Mesenchymal stem cell (in vitro differentiated cells and primary cell): ENCODE results near the gene CAPN5.

Experiments
- DNase-seq: peaks from one replicate; pipeline ENCODE4 v3.0.0-alpha.2; 2013
- H2AFZ ChIP-seq: one replicate; pipeline ENCODE4 v1.6.1; 2013; ENCODE audit warnings: low read depth, mild to moderate bottlenecking, control low read depth, inconsistent platforms, low read length, moderate library complexity
- H2AK5ac ChIP-seq: 2 replicates; pipeline ENCODE4 v1.6.1; 2013; ENCODE audit warnings: low read length, moderate library complexity, mild to moderate bottlenecking, inconsistent platforms; ENCODE audit not compliant: severe bottlenecking
- H2BK120ac ChIP-seq: one replicate; pipeline ENCODE4 v1.6.1; 2013; ENCODE audit warnings: low read depth, mild to moderate bottlenecking, inconsistent platforms, low read length, moderate library complexity
- H2BK12ac ChIP-seq, 2 experiments: one replicate each; pipeline ENCODE4 v1.6.1; 2013; ENCODE audit warnings: inconsistent platforms in 2 of 2, low read length in 2 of 2, mild to moderate bottlenecking in 2 of 2, moderate library complexity in 2 of 2, control low read depth in 1 of 2
- H2BK15ac ChIP-seq: one replicate; pipeline ENCODE4 v1.6.1; 2013; ENCODE audit warnings: mild to moderate bottlenecking, low read depth, inconsistent platforms; ENCODE audit not compliant: poor library complexity, severe bottlenecking
- H2BK5ac ChIP-seq: 2 replicates; pipeline ENCODE4 v1.6.1; 2013; ENCODE audit warnings: low read depth, mild to moderate bottlenecking, low read length, control low read depth, inconsistent platforms; ENCODE audit not compliant: poor library complexity, severe bottlenecking
- H3K14ac ChIP-seq, 2 experiments: one replicate each; pipeline ENCODE4 v1.6.1; 2013; ENCODE audit warnings: inconsistent platforms in 2 of 2, low read length in 2 of 2, control low read depth in 1 of 2, mild to moderate bottlenecking in 1 of 2, moderate library complexity in 1 of 2
- H3K18ac ChIP-seq, 2 experiments: one replicate each; pipeline ENCODE4 v1.6.1; 2013; ENCODE audit warnings: inconsistent platforms in 2 of 2, low read length in 2 of 2, control low read depth in 1 of 2, low read depth in 1 of 2, mild to moderate bottlenecking in 1 of 2
- H3K23ac ChIP-seq, 2 experiments: one replicate each; pipeline ENCODE4 v1.6.1; 2013; ENCODE audit warnings: inconsistent platforms in 2 of 2, low read length in 2 of 2, mild to moderate bottlenecking in 2 of 2, moderate library complexity in 2 of 2, control low read depth in 1 of 2
- H3K27ac ChIP-seq: 2 replicates; pipeline ENCODE4 v1.5.1; 2013; ENCODE audit warnings: mild to moderate bottlenecking, moderate library complexity, low read length, control low read depth, inconsistent platforms; ENCODE audit not compliant: poor library complexity, severe bottlenecking
- H3K27me3 ChIP-seq, 2 experiments: 2 replicates each; pipeline versions ENCODE4 v1.6.1 to v1.7.0; 2013; ENCODE audit warnings: low read length in 2 of 2, mild to moderate bottlenecking in 2 of 2, moderate library complexity in 2 of 2, control low read depth in 1 of 2, inconsistent platforms in 1 of 2; ENCODE audit not compliant: control insufficient read depth in 1 of 2, insufficient read depth in 1 of 2
- H3K36me3 ChIP-seq, 2 experiments: 2 replicates each; pipeline versions ENCODE4 v1.6.1 to v1.7.0; 2013; ENCODE audit warnings: low read length in 2 of 2, control low read depth in 1 of 2, inconsistent platforms in 1 of 2, low read depth in 1 of 2, mild to moderate bottlenecking in 1 of 2; ENCODE audit not compliant: insufficient read depth in 2 of 2, control insufficient read depth in 1 of 2
- H3K4ac ChIP-seq, 2 experiments: one replicate each; pipeline ENCODE4 v1.6.1; 2013; ENCODE audit warnings: inconsistent platforms in 2 of 2, low read length in 2 of 2, mild to moderate bottlenecking in 2 of 2, moderate library complexity in 2 of 2, control low read depth in 1 of 2, low read depth in 1 of 2
- H3K4me1 ChIP-seq: 2 replicates; pipeline ENCODE4 v1.6.1; 2013; ENCODE audit warnings: low read depth, low read length, control low read depth; ENCODE audit not compliant: control insufficient read depth, insufficient read depth
- H3K4me2 ChIP-seq: 2 replicates; pipeline ENCODE4 v1.6.1; 2013; ENCODE audit warnings: low read length, mild to moderate bottlenecking, inconsistent platforms; ENCODE audit not compliant: poor library complexity, severe bottlenecking
- H3K4me3 ChIP-seq, 2 experiments: 2 replicates each; pipeline versions ENCODE4 v1.5.1 to v1.7.0; 2013; ENCODE audit warnings: low read length in 2 of 2, mild to moderate bottlenecking in 2 of 2, control low read depth in 1 of 2, low read depth in 1 of 2; ENCODE audit not compliant: insufficient read depth in 1 of 2
- H3K79me1 ChIP-seq: replicated peaks from 2 replicates; pipeline ENCODE4 v1.6.1; 2013; ENCODE audit warnings: mild to moderate bottlenecking, control low read depth, low read length, inconsistent platforms; ENCODE audit not compliant: poor library complexity, severe bottlenecking
- H3K9ac ChIP-seq: 2 replicates; pipeline ENCODE4 v1.7.0; 2013; ENCODE audit warnings: mild to moderate bottlenecking, low read length, moderate library complexity
- H3K9me3 ChIP-seq: 2 replicates; pipeline ENCODE4 v1.7.0; 2013; ENCODE audit warnings: mild to moderate bottlenecking, low read length; ENCODE audit not compliant: control insufficient read depth
- H4K8ac ChIP-seq: one replicate; pipeline ENCODE4 v1.6.1; 2013; ENCODE audit warnings: inconsistent platforms, mild to moderate bottlenecking, low read length, moderate library complexity
- H4K91ac ChIP-seq: one replicate; pipeline ENCODE4 v1.6.1; 2013; ENCODE audit warnings: mild to moderate bottlenecking, low read length, inconsistent platforms
- WGBS: methylation state at CpG from one replicate; pipeline ENCODE4 v1.1.7; 2013; ENCODE audit warnings: mixed read lengths; 5-methylcytosine and 5-hydroxymethylcytosine counted together

Gene CAPN5

GRCh38 chr11:77101043-77101537 lies 34.3 kb downstream of the CAPN5 start:
- H3K27me3 ChIP-seq, result no peaks in the 10 kb centered on the region
- 96% methylated on average over 5 of the region's 5 CpGs for WGBS

GRCh38 chr11:77102246-77103210 lies 35.8 kb downstream of the CAPN5 start, which contains the start of gene OMP:
Gene OMP (plus strand): TSS chr11:77102840. CDS start chr11:77102840, 0 bp downstream.
- Histone ChIP-seq H3K27ac (no peak within 1 kb of the TSS), H3K18ac (no peak within 1 kb of the TSS)
- 97% methylated on average over 31 of the region's 37 CpGs for WGBS

More at GRCh38 chr11:77101043-77101537, 34.3 kb downstream of the CAPN5 start:
- H3K79me1 ChIP-seq, result peaks cover 5% of the 10 kb centered on the region
- no peak overlapping the region for H3K9ac ChIP-seq
- no peak overlapping the region for H3K14ac ChIP-seq
- H2AK5ac ChIP-seq, result no peak overlapping the region
- no peaks in the 10 kb centered on the region for H3K9me3 ChIP-seq
- no peak overlapping the region for H4K91ac ChIP-seq
- no peak overlapping the region for H3K27ac ChIP-seq
- DNase-seq, result peak; percentile 42
- peaks cover 12% of the 10 kb centered on the region for H3K4me1 ChIP-seq
- no peak overlapping the region for H2BK12ac ChIP-seq
- no peak overlapping the region for H3K18ac ChIP-seq
- H3K36me3 ChIP-seq, result peaks cover 17 to 30% of the 10 kb centered on the region in 2 experiments
- H4K8ac ChIP-seq, result no peak overlapping the region
- H2BK120ac ChIP-seq, result no peak overlapping the region
- H3K4ac ChIP-seq, result no peak overlapping the region
- no peak overlapping the region for H3K4me2 ChIP-seq
- no peak overlapping the region for H2BK5ac ChIP-seq
- no peak overlapping the region for H3K4me3 ChIP-seq
- no peak overlapping the region for H2BK15ac ChIP-seq
- no peak overlapping the region for H2AFZ ChIP-seq
- no peak overlapping the region for H3K23ac ChIP-seq

GRCh38 chr11:77103319-77103718 lies 36.5 kb downstream of the CAPN5 start:
- Histone ChIP-seq H3K18ac (no peak overlapping the region), H3K9me3 (no peaks in the 10 kb centered on the region), H3K27ac (no peak overlapping the region), H2BK15ac (no peak overlapping the region), H2AK5ac (no peak overlapping the region), H2BK120ac (no peak overlapping the region), H3K23ac (no peak overlapping the region), H3K4me3 (no peak overlapping the region), H3K27me3 (no peaks in the 10 kb centered on the region), H3K4ac (no peak overlapping the region), H4K8ac (no peak overlapping the region), H2AFZ (no peak overlapping the region), H3K36me3 (peaks cover 17 to 30% of the 10 kb centered on the region in 2 experiments), H3K9ac (no peak overlapping the region), H2BK12ac (no peak overlapping the region), H3K14ac (no peak overlapping the region), H4K91ac (no peak overlapping the region), H3K4me1 (peaks cover 32% of the 10 kb centered on the region), H2BK5ac (no peak overlapping the region), H3K79me1 (no peaks in the 10 kb centered on the region), H3K4me2 (no peak overlapping the region)
- DNase-seq, result no peak
- WGBS, result 54% methylated on average over 2 of the region's 2 CpGs

More at GRCh38 chr11:77102246-77103210, 35.8 kb downstream of the CAPN5 start, which contains the start of gene OMP:
- no peak for DNase-seq
- no peak within 1 kb of the TSS for H2BK5ac ChIP-seq
- H3K9me3 ChIP-seq, result no peaks in the 10 kb centered on the region
- H2BK120ac ChIP-seq, result no peak within 1 kb of the TSS
- H4K8ac ChIP-seq, result peak within 1 kb of the TSS; percentile 22
- H3K4me1 ChIP-seq, result peaks cover 24% of the 10 kb centered on the region
- no peak within 1 kb of the TSS for H4K91ac ChIP-seq
- no peaks in the 10 kb centered on the region for H3K79me1 ChIP-seq
- peaks cover 17 to 30% of the 10 kb centered on the region in 2 experiments for H3K36me3 ChIP-seq
- no peak within 1 kb of the TSS for H3K4ac ChIP-seq
- H3K4me3 ChIP-seq, result no peak within 1 kb of the TSS
- H2BK12ac ChIP-seq, result no peak within 1 kb of the TSS
- no peak within 1 kb of the TSS for H2BK15ac ChIP-seq
- H3K4me2 ChIP-seq, result no peak within 1 kb of the TSS
- no peak within 1 kb of the TSS for H2AK5ac ChIP-seq
- H2AFZ ChIP-seq, result no peak within 1 kb of the TSS
- no peaks in the 10 kb centered on the region for H3K27me3 ChIP-seq
- H3K9ac ChIP-seq, result no peak within 1 kb of the TSS
- H3K14ac ChIP-seq, result no peak within 1 kb of the TSS
- H3K23ac ChIP-seq, result no peak within 1 kb of the TSS

GRCh38 chr11:77104727-77105126 lies 38.0 kb downstream of the CAPN5 start:
- DNase-seq, result no peak
- H3K36me3 ChIP-seq, result peaks cover 17 to 30% of the 10 kb centered on the region in 2 experiments
- H3K79me1 ChIP-seq, result peaks cover under 1% of the 10 kb centered on the region
- no peak overlapping the region for H2AFZ ChIP-seq
- no peak overlapping the region for H3K4me2 ChIP-seq
- no peak overlapping the region for H4K91ac ChIP-seq
- no peak overlapping the region for H3K18ac ChIP-seq
- no peak overlapping the region for H2BK15ac ChIP-seq
- no peaks in the 10 kb centered on the region for H3K27me3 ChIP-seq
- no peak overlapping the region for H3K27ac ChIP-seq
- H3K9me3 ChIP-seq, result no peaks in the 10 kb centered on the region
- 83% methylated on average over 8 of the region's 8 CpGs for WGBS
- no peak overlapping the region for H3K14ac ChIP-seq
- H2BK5ac ChIP-seq, result no peak overlapping the region
- no peak overlapping the region for H2AK5ac ChIP-seq
- no peak overlapping the region for H2BK120ac ChIP-seq
- H2BK12ac ChIP-seq, result no peak overlapping the region
- H3K4me3 ChIP-seq, result no peak overlapping the region
- peaks cover 37% of the 10 kb centered on the region for H3K4me1 ChIP-seq
- H3K4ac ChIP-seq, result no peak overlapping the region
- H4K8ac ChIP-seq, result no peak overlapping the region
- H3K9ac ChIP-seq, result no peak overlapping the region
- H3K23ac ChIP-seq, result no peak overlapping the region
